AG04450 (cell line): ENCODE measurements around the gene SORL1-AS1.

Experiments
- CTCF ChIA-PET: fragments of 300-600, 350-600 bp; formaldehyde crosslinking; extraction: SDS; loops from one replicate; lab custom pipeline; 2022; ENCODE audit warnings: antibody characterized with exemption, inconsistent platforms; lab: Charles Lee
- POLR2A ChIA-PET: fragments of 350-600 bp; formaldehyde crosslinking; extraction: SDS; loops from one replicate; lab custom pipeline; 2021; ENCODE audit warnings: antibody characterized with exemption, inconsistent platforms; lab: Yijun Ruan, JAX
- DNase-seq: peaks from one replicate; pipeline ENCODE4 v3.0.0-alpha.2; 2011; ENCODE audit warnings: low read depth, low spot score
- H3K27ac ChIP-seq: one replicate; pipeline ENCODE4 v1.5.1; 2012; ENCODE audit warnings: low read depth, low read length, control low read depth
- H3K27me3 ChIP-seq: one replicate; pipeline ENCODE4 v1.6.0; 2012; ENCODE audit warnings: low read length; ENCODE audit not compliant: control insufficient read depth, insufficient read depth
- H3K4me3 ChIP-seq: 2 replicates; pipeline ENCODE4 v1.5.1; 2011; ENCODE audit warnings: mild to moderate bottlenecking, low read depth, low read length, control low read depth
- H3K9me3 ChIP-seq: 2 replicates; pipeline ENCODE4 v1.5.1; 2012; ENCODE audit warnings: low read length; ENCODE audit not compliant: control insufficient read depth, insufficient read depth
- TF ChIP-seq, protein P1 (sequence below): IDR thresholded peaks from 2 replicates; pipeline ENCODE4 v1.5.1; 2011; ENCODE audit warnings: low read depth, low read length, control low read depth, inconsistent platforms

The SORL1-AS1 gene

DNA sequence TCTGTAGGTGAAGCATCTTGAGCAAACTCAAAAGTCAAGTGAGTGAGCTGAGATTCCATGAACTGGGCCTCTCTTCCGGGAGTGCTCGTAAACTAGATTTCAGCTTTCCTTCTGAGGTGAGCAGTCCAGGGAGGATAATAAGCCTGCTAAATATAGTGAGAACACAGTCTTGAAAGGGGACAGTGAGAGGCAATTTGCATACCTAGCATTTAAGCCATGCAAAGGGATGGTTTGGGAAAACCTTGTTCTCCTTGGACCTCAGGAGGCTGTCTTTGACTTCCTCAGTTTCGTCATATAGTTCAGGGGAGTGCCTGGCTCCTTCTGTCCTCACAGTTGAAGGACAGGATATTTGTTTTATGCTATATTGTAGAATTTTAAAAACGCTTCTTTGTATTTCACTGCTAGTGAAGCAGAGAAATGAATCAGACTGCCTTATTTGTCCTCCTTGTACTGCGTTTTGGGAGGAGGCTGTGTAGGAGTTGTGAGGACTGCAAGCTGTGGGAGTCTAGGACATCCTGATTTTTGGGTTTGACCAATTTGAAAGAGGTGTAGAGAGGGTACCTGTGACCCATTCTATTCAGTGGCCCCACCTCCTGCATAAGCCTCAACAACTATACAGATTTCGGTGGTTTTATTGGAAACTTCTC, 11.0 kb upstream of the SORL1-AS1 start:
- TF ChIP-seq, protein P1, sequence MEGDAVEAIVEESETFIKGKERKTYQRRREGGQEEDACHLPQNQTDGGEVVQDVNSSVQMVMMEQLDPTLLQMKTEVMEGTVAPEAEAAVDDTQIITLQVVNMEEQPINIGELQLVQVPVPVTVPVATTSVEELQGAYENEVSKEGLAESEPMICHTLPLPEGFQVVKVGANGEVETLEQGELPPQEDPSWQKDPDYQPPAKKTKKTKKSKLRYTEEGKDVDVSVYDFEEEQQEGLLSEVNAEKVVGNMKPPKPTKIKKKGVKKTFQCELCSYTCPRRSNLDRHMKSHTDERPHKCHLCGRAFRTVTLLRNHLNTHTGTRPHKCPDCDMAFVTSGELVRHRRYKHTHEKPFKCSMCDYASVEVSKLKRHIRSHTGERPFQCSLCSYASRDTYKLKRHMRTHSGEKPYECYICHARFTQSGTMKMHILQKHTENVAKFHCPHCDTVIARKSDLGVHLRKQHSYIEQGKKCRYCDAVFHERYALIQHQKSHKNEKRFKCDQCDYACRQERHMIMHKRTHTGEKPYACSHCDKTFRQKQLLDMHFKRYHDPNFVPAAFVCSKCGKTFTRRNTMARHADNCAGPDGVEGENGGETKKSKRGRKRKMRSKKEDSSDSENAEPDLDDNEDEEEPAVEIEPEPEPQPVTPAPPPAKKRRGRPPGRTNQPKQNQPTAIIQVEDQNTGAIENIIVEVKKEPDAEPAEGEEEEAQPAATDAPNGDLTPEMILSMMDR, result no peak
- DNase-seq, result no peak
- POLR2A ChIA-PET, result no interaction called here
- H3K4me3 ChIP-seq, result no peak overlapping the region
- CTCF ChIA-PET, result interaction anchor here (2.3 kb wide), 1 partner anchor 11 kb away, joined by 8 read pairs; the partner anchor contains the start of genes SORL1 and SORL1-AS1
- H3K27me3 ChIP-seq, result no peaks in the 10 kb centered on the region
- H3K27ac ChIP-seq, result no peak overlapping the region
- H3K9me3 ChIP-seq, result no peaks in the 10 kb centered on the region

DNA sequence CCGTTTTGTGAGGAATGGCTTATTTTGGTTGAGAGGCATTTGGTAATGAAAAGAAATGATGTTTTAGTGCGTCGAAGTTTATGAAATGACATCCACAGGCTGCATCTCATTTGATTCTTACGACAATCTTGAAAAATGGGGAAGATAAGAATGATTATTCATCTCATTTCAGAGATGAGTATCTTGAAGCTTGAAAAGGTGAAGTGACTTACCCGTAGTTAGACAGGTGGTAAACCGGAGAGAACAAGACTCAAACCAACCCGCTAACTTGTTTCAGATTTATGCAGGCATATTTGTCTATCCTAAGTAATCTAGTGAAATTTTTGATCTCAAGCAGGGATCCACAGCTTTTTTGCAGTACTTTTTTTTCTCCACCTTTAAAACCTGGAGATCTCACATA, 9.1 kb upstream of the SORL1-AS1 start:
- H3K27me3 ChIP-seq, result no peaks in the 10 kb centered on the region
- TF ChIP-seq, protein P1, result no peak
- CTCF ChIA-PET, result interaction anchor here (2.3 kb wide), 1 partner anchor 9 kb away, joined by 8 read pairs; the partner anchor contains the start of genes SORL1 and SORL1-AS1
- H3K9me3 ChIP-seq, result no peaks in the 10 kb centered on the region
- H3K4me3 ChIP-seq, result no peak overlapping the region
- POLR2A ChIA-PET, result no interaction called here
- no peak for DNase-seq
- no peak overlapping the region for H3K27ac ChIP-seq

DNA sequence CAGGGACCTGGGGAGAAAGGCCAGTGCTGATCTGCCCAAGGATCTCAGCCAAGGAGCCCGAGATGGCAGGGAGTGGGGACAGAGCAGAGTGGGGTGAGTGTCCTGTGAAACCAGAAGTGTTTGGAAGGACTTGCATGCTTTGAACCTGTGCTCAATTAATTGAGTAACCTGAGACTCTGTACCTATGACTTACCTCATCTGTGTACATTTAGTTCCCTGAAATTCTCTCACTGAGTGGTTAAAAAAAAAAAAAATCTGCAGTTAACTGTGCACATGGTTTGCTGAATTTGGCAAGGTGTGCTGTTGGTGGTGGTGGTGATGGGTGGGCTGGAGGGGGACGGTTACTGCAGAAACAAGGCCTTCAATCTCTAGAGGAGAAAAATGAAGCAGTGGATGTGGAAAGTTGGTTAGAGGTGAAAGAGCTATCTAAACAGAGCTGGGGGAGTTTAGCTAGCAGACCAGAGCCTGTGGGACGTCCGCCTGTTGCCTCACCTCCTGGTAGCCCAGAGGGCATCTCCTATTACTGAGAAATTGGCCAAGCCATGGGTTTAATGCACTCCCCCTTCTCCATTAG, 8.3 kb upstream of the SORL1-AS1 start:
- no peak for DNase-seq
- POLR2A ChIA-PET, result no interaction called here
- TF ChIP-seq, protein P1, result no peak
- no peaks in the 10 kb centered on the region for H3K27me3 ChIP-seq
- no peak overlapping the region for H3K27ac ChIP-seq
- no peaks in the 10 kb centered on the region for H3K9me3 ChIP-seq
- CTCF ChIA-PET, result no interaction called here
- no peak overlapping the region for H3K4me3 ChIP-seq

DNA sequence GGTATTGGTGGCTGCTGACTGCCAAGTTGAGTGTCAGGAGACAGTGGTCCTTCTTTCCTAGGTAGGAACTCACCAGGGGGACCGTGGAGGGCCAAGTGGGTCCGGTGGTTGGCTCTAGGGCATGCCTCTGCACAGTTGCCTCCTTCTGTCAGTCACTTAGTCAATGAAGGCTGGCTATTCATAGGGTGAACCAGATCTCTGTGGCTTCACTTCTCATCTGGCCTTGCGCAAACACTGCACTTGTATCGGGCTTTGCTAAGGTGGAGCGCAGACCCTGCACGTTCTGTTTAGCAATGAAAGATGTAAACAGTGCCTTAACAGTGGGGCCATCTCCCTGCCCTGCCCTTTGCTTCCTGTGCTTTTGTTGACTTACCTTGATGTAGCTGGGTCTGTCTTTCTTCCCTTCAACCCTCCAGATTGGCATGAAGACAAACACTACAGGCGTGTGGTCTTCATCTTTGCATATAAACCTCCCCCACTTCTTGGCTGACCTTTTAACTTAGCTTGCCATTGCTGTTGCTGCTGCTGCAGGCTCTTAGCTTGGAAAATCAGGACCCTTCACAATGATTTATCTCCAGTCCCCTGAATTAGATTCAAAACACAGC, 6.7 kb upstream of the SORL1-AS1 start:
- no peak for DNase-seq
- H3K27ac ChIP-seq, result no peak overlapping the region
- ChIA-PET POLR2A (no interaction called here), CTCF (interaction anchor here (1.0 to 1.1 kb wide), 2 partner anchors 8 to 265 kb away, joined by 3 read pairs; no protein-coding TSS in a partner anchor)
- H3K27me3 ChIP-seq, result no peaks in the 10 kb centered on the region
- no peaks in the 10 kb centered on the region for H3K9me3 ChIP-seq
- TF ChIP-seq, protein P1, result no peak
- no peak overlapping the region for H3K4me3 ChIP-seq

DNA sequence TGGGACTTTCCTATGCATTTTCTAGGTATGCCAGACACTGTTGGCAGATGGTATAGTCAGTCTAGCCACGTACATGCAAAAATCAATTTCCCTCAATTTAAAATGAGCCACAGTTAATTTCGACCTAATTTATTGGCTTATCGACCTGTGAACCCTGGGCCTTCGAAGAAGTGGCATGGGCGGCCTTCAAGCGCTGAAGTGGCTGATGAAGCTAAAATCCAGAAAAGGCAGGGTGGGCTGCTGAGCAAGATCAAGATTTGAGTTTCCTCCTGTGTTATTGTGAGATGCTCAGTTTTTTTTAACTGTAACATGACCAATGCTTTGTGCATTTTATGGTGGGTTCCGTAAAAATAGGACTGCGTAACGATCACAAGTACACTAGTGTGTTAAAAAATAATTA, 5.8 kb upstream of the SORL1-AS1 start:
- Histone ChIP-seq H3K4me3 (no peak overlapping the region), H3K27me3 (no peaks in the 10 kb centered on the region)

More for the DNA sequence above, 5.8 kb upstream of the SORL1-AS1 start:
- ChIA-PET POLR2A (no interaction called here), CTCF (no interaction called here)
- TF ChIP-seq, protein P1, result no peak
- DNase-seq, result no peak
- H3K9me3 ChIP-seq, result no peaks in the 10 kb centered on the region
- no peak overlapping the region for H3K27ac ChIP-seq
